WERI-Rb-1 (cell line): ENCODE measurements around the gene DPP10.

ENCODE experiments used
- DNase-seq: peaks from one replicate; pipeline ENCODE4 v3.0.0-alpha.2; 2020
- H3K27ac ChIP-seq: fragments of 250-450 bp; sonication (Bioruptor Pico); 2 replicates; pipeline ENCODE4 v1.5.1; 2020; ENCODE audit warnings: mild to moderate bottlenecking, moderate library complexity
- H3K27me3 ChIP-seq: fragments of 250-450 bp; sonication (Bioruptor Pico); 2 replicates; pipeline ENCODE4 v1.5.1; 2021; ENCODE audit warnings: mild to moderate bottlenecking, low read depth, moderate library complexity; ENCODE audit not compliant: insufficient read depth, severe bottlenecking
- H3K36me3 ChIP-seq: fragments of 250-450 bp; sonication (Bioruptor Pico); 2 replicates; pipeline ENCODE4 v1.5.1; 2020; ENCODE audit warnings: mild to moderate bottlenecking, moderate library complexity
- H3K4me3 ChIP-seq: 2 replicates; pipeline ENCODE4 v1.5.1; 2011; ENCODE audit warnings: low read depth, mild to moderate bottlenecking, control low read depth, low read length
- H3K9me3 ChIP-seq: fragments of 250-450 bp; sonication (Bioruptor Pico); 2 replicates; pipeline ENCODE4 v1.5.1; 2021; ENCODE audit warnings: mild to moderate bottlenecking, moderate library complexity; ENCODE audit not compliant: severe bottlenecking
- CTCF ChIP-seq: IDR thresholded peaks from 2 replicates; pipeline ENCODE4 v1.5.1; 2011; ENCODE audit warnings: low read depth, mild to moderate bottlenecking, control low read depth, inconsistent platforms, low read length

DPP10 gene

DNA sequence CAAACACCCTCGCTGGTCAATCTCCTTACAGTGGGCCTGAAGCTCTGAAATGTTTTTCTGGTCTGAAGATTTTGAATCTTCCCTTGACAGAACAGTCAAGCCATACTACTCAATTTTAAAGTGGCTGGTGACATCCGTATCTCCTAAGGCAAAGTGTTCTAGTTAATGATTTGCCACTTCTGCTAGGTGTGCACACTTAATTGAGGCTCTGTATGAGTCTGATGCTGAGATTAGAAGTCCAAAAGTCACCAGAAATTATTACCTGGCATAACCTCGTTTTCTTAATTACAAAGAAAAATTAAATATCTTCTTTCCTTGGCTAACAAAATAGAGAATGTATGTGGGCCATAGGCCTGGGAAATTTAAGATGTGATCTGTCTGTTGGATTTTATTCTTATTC lies 104.1 kb downstream of the DPP10 start:
- TF ChIP-seq CTCF: no peak
- no peak for DNase-seq
- no peaks in the 10 kb centered on the region for H3K9me3 ChIP-seq
- H3K36me3 ChIP-seq: no peaks in the 10 kb centered on the region
- H3K27me3 ChIP-seq: no peaks in the 10 kb centered on the region
- H3K27ac ChIP-seq: no peak overlapping the region
- H3K4me3 ChIP-seq: no peak overlapping the region

DNA sequence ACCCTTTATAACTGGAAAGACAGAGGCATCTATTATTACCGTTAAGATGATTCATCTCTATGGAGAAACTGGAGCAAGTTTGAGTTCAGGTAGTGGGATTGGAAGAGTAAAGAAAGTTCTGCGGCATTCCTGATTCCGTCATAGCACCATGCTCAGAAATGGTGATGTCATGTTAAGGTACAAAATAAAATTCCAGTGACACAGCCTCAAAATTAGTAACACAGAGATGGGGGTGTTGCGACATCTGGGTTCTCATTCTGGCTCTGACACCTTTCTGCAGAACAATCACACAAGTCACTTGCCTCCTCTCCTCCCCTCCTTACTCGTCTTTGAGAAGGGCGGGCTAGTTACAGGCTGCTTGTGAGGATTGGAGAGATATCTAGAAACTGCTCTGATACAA lies 105.7 kb downstream of the DPP10 start:
- Histone ChIP-seq H3K27me3 (no peaks in the 10 kb centered on the region), H3K27ac (no peak overlapping the region), H3K9me3 (no peaks in the 10 kb centered on the region), H3K4me3 (no peak overlapping the region), H3K36me3 (no peaks in the 10 kb centered on the region)
- DNase-seq: no peak
- TF ChIP-seq CTCF: no peak

DNA sequence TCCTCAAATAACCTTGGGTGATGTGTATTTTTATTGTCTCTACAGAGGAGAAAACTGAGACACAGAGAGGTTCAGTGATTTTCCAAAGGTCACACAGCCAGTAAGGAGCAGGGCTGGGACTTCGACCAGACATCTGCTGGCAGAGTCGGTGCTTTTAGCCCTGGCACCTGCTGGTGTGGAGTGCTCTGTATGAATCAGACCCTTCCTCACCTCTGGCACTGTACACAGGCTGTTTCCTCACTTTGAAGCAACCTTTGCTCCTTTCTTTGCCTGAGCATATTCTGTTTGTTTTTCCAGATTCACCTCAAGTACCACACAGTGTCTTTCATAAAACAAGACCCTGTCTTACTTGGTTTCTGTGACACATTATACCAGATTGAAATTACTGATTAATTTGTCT lies 107.9 kb downstream of the DPP10 start:
- no peaks in the 10 kb centered on the region for H3K27me3 ChIP-seq
- no peak for DNase-seq
- no peaks in the 10 kb centered on the region for H3K9me3 ChIP-seq
- no peak overlapping the region for H3K4me3 ChIP-seq
- no peak overlapping the region for H3K27ac ChIP-seq
- no peak for TF ChIP-seq CTCF
- H3K36me3 ChIP-seq: no peaks in the 10 kb centered on the region

DNA sequence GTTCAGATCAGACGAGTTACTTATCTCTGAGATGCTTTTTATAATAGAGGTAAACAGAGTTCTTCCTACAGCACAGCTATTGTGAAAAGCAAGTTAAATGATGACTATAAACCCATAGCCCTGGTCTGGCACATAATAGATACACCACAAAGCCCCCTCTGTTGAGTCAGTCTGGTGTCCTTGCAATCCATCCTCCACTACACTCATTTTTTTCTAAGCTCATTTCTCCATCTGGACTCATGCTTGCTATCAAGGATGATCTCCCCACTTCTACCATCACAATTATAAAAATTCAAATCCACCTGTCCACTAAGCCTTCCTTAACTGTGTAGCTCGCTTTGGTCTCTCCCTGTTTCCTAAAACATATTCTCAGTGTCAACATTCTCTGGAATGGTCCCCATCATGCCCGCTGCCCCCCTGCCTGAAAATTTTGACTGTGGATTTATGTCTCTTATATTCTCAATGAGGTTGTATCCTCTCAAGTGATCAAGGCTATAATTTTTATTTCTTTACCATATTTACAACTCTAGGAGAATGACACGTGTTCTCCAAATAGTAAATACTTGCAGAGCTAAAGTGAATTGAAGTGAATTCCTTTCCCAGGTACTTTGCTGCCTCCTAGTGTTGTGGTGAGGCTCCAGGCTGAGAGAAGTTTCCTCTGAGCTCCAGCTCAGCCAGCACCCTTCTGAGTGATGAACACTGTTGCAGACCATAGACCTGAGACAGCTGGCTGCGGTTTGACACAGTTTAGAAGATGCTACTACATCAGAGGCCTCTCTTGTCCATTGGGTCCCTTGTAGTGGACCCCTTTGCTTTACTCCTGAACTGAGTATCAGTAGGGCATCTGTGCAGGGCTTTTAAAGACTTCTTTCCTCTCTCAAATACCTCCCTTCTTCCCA lies 108.7 kb downstream of the DPP10 start:
- TF ChIP-seq CTCF: peak; percentile 84
- DNase-seq: peak; percentile 66
- Histone ChIP-seq H3K27me3 (no peaks in the 10 kb centered on the region), H3K36me3 (no peaks in the 10 kb centered on the region), H3K9me3 (no peaks in the 10 kb centered on the region), H3K27ac (no peak overlapping the region), H3K4me3 (no peak overlapping the region)

- Histone ChIP-seq H3K9me3 (no peaks in the 10 kb centered on the region), H3K36me3 (no peaks in the 10 kb centered on the region), H3K27me3 (no peaks in the 10 kb centered on the region), H3K4me3 (no peak overlapping the region), H3K27ac (no peak overlapping the region)
- no peak for DNase-seq
- TF ChIP-seq CTCF: no peak
Observed at GRCh38 chr2:114553027-114553426, 110.6 kb downstream of the DPP10 start.

DNA sequence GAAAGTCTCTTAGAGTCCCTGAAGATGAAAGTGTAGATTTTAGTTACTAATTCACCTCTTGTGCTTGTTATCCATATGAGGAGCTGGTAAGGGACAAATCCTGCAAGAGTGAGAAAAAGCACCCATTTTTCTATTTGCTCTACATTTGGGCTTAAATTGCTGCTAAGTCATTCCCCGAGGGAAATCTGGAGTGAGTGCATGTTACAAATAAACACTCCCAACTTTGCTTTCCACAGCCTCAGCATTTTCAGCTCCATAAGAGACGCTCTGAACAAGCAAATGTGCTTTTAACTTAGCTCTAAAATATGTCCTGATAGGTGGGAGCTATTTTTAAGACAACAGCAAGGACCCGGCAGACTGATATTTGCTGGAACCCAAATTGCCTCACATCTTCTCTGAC lies 126.7 kb downstream of the DPP10 start:
- Histone ChIP-seq H3K36me3 (no peaks in the 10 kb centered on the region), H3K27ac (no peak overlapping the region), H3K27me3 (no peaks in the 10 kb centered on the region), H3K4me3 (no peak overlapping the region), H3K9me3 (no peaks in the 10 kb centered on the region)
- DNase-seq: no peak
- TF ChIP-seq CTCF: no peak
